DND-41 (cell line): ENCODE measurements around the gene XAGE2.

Experiments used
- EZH2 ChIP-seq: IDR thresholded peaks from 3 replicates; pipeline ENCODE4 v1.6.1; 2012; ENCODE audit warnings: borderline replicate concordance, low read depth, mild to moderate bottlenecking, moderate library complexity, low read length, inconsistent platforms; ENCODE audit not compliant: severe bottlenecking
- TF ChIP-seq, protein P1 (sequence below): IDR thresholded peaks from 2 replicates; pipeline ENCODE4 v1.5.1; 2012; ENCODE audit warnings: borderline replicate concordance, low read length, moderate library complexity, mild to moderate bottlenecking; ENCODE audit not compliant: poor library complexity, severe bottlenecking; ENCODE audit errors: extremely low read depth

- TF ChIP-seq, protein P1, sequence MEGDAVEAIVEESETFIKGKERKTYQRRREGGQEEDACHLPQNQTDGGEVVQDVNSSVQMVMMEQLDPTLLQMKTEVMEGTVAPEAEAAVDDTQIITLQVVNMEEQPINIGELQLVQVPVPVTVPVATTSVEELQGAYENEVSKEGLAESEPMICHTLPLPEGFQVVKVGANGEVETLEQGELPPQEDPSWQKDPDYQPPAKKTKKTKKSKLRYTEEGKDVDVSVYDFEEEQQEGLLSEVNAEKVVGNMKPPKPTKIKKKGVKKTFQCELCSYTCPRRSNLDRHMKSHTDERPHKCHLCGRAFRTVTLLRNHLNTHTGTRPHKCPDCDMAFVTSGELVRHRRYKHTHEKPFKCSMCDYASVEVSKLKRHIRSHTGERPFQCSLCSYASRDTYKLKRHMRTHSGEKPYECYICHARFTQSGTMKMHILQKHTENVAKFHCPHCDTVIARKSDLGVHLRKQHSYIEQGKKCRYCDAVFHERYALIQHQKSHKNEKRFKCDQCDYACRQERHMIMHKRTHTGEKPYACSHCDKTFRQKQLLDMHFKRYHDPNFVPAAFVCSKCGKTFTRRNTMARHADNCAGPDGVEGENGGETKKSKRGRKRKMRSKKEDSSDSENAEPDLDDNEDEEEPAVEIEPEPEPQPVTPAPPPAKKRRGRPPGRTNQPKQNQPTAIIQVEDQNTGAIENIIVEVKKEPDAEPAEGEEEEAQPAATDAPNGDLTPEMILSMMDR = no peak
- no peak for TF ChIP-seq EZH2
These were observed 9.1 kb upstream of the XAGE2 start for GRCh38 chrX:52359614-52360232.
